ENCODE data around the gene ARHGAP30.
"Not testable (repeated sequence)": the region's sequence is repeated elsewhere in the genome, so short reads cannot be mapped to it uniquely, and the experiment has no call there.

Gene ARHGAP30

DNA sequence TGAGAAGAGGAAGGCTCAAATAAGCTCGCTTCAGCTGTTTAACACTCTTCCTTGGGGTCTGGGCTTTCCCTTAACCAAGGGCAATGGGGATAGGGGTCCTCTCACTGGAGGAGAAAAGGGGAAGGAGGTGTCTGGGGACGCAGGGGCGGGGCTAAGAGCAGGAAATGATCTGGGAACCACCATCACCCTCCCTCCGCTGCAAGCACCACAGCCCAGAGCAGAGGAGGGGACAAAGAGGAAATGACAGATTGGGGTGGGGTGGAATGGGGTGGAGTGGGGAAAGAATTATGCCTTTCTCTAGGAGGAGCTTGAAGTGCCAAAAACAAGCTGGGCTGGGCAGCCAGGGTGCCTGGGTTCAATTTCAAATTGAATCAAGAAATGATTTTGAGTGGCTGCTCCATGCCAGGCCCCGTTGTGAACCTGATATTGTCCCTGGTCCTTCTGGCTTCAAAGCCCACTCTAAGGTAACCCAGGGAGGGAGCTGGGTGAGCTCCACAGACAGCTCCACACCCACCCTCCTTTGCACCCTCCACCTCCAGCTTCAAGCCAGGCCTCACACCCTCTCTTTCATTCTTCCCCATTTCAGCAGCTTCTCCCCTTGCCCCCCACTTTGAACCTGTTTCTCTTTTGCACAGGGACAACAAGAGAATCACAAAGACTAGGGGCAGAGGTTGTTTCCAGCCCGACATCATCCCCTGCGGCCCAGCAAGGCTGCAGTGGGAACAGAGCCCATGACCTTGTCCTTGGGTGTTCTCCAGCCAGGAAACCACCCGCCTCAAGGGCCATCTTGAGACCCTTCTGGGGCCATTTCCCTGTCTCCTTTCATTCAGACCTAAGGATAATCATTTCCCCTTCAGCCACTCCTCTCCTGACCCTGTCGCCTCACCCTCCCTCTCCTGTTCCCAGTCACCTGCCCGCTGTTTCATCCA is 1.1 kb downstream of the ARHGAP30 start:
- DNase-seq (ENCODE audit: low spot score): no peak

DNA sequence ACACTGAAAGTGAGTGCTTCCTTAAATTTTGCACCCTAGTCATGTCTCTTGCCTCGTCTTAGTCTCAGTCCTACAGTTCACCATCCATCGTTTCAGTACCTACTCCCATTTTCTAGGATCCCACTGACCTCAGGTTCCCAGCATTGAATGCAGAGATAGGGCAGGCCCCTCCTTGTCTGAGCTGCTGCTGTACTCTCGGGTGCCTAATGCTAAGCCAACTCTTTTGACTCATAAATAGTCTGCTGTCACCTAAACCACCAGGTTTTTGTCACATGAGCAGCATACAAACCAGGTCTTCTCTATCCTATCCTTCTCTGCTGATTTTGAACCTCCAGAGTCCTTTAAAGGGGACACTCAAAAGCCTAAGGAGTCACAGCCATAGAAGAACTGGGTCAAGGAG is 3.0 kb downstream of the ARHGAP30 start:
- DNase-seq (ENCODE audit: low spot score): no peak

DNA sequence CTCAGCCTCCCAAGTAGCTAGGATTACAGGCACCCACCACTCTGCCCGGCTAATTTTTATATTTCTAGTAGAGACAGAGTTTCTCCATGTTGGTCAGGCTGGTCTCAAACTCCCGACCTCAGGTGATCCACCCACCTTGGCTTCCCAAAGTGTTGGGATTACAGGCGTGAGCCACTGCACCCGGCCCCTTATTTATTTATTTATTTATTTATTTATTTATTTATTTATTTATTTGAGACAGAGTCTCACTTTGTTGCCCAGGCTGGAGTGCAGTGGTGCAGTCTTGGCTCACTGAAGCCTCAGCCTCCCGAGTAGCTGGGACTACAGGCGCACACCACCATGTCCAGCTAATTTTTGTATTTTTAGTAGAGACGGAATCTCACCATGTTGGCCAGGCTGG is 4.0 kb downstream of the ARHGAP30 start:
- DNase-seq (ENCODE audit: low spot score): not testable (repeated sequence)

DNA sequence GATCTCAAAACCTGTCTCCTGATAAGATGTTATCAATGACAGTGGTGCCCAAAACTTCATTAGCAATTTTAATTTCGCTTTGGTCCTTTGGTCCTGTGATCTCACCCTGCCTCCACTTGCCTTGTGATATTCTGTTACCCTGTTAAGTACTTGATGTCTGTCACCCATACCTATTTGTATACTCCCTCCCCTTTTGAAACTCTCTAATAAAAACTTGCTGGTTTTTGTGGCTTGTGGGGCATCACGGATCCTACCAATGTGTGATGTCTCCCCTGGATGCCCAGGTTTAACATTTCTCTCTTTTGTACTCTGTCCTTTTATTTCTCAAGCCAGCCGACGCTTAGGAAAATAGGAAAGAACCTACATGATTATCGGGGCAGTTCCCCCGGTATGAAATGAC is 5.8 kb downstream of the ARHGAP30 start:
- not testable (repeated sequence) for DNase-seq (ENCODE audit: low spot score)

DNA sequence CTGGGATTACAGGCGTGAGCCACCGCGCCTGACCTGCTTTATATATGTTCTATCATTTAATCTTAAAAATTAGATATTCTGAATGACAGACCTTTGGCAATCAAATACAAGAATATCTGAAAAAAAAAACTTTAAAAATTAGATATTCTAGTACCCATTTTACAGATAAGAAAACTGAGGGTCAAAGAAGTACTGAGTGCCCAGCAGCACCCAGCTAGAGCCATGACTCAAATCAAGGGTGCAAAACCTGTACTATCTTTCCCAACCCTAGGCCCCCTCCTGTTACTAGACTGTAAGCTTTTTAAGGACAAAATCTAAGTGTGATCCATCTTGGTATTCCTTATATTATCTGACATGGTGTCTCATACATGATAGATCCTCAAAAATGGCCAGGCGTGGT is 8.3 kb downstream of the ARHGAP30 start:
- no peak for DNase-seq (ENCODE audit: low spot score)

DNA sequence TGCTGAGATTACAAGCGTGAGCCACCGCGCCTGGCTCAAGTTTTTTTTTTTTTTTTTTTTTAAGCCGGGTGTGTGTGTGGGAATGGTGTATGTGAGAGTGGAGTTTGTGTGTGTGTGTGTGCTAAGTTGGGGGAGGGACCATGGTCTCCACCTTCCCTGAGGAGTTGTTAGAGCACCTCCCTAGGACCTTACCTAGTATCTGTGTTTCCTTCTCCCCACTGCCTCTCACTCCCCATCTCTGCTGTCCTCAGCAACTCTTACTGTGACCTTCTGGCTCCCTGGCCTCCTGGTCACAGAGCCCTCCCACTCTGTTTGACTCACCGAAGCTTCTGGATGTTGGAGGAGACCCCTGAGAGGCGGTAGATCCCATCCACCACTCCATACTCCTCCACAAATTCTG is 10.4 kb downstream of the ARHGAP30 start:
- DNase-seq (ENCODE audit: low spot score): no peak

DNA sequence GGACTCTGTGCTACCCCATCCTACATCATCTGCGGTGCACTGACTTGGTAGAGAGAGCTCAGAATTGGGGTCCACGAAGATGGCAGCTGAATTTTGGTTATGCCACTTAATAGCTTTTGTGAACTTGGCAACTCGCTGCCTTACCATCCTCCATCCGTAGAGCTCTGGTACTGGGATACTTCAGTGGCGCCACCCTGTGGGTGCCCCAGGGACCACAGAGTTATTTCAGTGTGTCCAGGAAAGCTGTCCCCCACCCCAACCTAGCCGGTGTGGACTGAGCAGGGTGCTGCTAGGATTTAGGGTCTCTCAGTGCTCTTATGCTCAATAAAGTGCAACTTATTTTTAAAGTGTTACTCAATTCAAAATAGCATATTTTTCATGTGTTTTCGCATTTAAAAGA is 14.9 kb downstream of the ARHGAP30 start:
- DNase-seq (ENCODE audit: low spot score): no peak

DNA sequence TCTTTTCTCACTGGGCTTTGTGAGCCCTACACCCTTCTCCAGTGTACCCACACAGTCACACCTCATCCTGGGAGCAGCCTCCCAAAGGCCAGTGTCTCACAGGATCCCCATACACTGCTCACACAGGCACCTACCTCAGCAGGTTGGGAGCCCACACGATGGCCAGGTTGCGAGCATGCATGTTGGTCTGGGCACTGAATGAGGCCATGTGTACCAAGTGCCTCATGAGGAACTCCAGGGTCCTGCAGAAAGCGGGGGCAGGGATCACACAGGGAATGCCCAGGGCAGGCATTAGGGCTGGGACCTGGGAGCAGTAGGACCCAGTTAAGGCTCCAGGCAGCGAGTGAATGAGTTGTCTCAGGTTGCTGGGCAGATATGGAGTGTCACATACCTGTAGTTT is 15.5 kb downstream of the ARHGAP30 start:
- no peak for DNase-seq (ENCODE audit: low spot score)

DNA sequence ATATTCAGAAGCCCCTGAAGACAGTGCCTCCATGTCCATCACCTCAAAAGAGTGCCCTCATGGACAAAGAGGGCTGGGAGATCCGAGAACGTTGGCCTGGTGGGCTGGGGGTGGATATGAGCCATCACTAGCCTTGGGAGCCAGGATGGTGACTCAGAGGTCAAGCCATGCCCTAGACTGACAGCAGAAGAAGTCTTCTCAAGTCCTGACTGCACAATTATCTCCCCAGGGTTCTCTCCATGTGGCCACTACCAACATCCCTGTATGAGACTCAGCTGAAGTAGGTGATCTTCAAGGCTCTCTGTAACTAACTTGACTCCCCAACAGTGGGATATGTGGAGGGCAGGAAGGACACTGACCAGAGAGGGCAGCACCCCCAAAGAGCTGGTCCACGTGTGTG is 16.8 kb downstream of the ARHGAP30 start:
- DNase-seq (ENCODE audit: low spot score): no peak

DNA sequence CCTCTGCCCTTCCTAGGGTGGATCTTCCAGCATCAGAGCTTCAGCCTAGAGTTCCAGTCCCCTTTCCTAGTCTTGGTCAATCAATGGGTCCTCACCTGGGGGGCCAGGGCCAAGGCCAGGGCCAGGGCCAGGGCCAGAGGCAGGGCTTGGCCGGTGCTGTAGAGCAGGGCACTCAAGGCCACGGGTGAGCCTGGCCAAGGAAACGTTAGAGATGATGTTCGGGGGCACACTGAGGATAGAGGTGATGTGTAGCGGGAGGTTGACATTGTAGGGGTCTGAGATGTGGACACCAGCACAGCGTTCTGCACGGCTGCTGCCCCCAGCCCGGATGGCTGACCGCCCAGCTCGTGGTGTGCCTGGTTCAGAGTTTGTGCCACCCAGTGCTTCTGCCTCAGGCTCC is 18.5 kb downstream of the ARHGAP30 start:
- DNase-seq (ENCODE audit: low spot score): no peak

DNA sequence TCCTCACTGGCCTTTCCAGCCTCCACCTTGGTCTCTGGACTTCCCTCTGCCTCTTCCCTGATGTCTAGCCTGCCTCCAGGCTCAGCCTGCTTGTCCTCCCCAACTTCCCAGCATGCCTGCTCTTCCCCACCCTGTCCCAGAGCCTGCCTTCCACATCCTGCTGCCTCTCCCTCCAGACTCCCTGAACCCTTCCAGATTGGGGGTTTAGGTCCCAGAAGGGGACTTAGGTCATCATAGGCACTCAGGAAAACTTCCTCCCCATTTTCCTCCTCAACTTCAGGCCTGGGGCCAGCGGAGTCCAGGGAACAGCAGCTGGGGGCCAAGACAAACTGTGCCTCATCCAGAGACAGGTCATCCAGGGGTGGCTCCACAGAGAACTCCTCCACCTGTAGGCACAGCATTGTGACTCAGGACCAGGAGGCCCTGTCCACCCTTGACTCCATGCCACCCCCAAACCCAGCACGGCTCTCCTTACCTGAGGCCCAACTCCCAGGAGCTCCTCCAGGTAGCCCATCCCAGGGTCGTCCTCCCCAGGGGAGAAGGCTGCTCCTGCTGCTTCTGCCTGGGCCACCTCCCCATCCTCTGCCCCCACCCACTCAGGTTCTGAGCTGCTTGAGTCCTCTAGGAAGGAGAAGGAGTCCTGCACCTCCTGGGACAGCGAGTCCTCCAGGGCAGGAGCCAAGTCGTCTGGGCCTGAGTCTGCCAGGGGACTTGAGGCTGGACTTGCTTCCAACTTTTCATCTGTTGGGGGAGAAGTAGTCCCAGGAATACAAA is 20.6 kb downstream of the ARHGAP30 start:
- no peak for DNase-seq (ENCODE audit: low spot score)

DNA sequence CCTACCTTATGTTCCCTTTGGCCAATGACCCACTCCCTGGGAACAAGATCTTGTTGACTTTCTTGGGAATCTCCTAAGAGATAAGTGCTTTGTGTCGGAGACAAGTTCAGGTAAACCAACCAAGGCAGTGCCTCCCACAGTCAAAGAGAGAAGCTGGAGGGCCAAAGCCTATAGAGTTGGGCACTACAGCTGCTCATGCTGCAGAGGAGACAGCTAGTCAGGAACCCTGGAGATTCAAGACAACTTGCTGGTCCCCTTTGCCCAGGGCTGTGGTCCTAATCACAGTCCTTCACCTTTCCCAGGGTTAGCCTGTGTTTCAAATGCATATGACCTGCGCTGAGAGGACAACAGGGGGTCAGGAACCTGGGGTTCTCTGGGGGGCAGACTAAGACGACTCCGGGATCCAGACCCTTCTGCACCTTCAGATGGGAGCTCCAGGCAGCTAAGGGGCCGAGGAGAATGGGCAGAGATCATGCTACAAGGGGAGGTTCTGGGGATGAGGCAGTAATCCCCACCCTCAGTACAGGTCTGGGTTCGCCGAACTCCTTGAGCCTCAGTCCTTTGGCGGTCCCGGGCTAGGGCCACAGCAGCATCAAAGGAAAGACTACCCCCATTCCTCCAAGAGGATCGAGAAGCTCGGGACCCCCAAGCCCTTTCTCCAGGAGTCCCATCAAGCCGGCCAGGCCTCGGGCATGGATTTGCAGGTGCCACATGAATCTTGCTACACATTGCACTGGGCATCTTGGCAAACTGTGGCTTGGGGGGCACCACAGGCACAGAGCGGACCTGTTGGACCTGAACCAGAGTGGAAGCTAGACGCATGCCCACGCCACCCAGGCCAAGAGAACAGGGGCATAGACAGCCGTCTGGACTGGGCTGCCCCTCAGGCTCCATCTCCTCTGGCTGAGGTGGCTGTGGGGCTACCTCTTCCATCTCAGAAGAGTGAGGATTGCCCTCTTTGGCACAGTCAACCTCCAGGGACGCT is 22.0 kb downstream of the ARHGAP30 start:
- DNase-seq (ENCODE audit: low spot score): no peak

DNA sequence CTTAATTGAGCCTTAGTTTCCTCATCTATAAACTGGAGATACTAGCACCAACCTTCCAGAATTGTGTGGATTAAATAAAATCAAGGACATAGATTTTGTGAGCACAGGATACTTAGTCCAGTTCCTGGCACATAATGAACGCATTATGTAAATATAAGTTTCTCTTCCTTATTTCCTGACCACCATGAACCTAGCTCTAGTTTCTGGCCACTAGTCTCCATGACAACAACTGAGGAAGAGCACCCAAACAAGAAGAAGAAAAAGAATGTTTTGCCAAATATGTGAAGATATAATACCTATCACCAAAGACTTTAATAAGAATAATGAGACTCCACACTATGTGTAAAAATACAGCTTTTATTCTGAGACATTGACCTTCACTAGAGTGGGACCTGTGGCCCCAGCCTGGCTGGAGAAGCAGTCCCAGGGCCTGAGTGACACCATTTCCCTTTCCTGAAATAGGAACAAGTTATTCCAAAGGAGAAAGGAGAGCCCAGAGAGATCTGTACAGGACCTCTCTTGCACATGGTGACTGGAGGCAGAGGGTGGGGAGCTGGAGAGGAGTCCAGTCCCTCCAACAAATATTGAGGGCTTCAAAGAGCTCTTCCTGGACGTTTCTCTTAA is 23.0 kb downstream of the ARHGAP30 start:
- DNase-seq (ENCODE audit: low spot score): no peak

DNA sequence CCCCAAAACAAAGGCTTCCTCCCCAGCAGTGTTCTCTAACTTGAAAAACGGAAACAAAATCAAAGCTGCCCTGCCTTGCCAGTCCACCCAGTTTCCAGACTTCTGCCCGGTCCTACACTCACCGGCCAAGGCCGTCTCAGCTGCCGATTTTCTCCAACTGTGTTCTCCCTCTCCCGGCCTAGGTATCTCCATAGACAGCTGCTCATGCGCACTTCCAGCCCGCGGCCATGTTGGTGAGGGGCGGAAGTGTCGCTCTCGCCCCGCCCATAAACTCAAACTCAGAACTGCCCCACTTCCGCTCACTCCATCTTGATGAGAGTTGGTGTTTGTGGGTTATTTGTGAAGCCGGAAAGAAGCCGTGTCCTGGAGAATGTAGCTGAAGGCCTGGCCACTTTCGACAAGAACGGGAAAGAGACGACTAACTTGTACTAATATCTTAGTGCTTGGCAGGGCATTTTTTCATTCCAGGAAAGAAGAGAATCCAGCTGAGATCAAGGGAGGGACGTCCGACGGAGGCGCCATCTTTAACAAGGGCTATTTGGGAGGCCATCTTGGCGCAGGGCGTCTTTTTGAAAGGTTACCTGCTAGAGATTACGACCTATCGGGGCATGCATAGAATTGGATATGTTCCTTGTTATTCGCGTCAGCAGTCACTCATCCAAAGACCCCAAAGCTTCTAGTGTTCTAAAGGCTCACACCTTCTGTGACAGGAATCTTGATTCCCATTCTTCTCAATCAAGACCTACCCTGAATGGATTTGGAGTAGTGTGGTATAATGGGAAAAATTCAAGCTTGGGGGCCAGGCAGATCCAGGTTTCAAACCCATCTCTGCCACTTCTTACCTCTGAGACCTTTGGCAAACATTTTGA is 23.7 kb downstream of the ARHGAP30 start, which contains the start of gene USF1:
USF1 (minus strand) TSS at position 242 of the 869 bp plus-strand sequence. CDS start 2,702 bp downstream, outside the sequence.
- peak; percentile 97 for DNase-seq (ENCODE audit: low spot score)

DNA sequence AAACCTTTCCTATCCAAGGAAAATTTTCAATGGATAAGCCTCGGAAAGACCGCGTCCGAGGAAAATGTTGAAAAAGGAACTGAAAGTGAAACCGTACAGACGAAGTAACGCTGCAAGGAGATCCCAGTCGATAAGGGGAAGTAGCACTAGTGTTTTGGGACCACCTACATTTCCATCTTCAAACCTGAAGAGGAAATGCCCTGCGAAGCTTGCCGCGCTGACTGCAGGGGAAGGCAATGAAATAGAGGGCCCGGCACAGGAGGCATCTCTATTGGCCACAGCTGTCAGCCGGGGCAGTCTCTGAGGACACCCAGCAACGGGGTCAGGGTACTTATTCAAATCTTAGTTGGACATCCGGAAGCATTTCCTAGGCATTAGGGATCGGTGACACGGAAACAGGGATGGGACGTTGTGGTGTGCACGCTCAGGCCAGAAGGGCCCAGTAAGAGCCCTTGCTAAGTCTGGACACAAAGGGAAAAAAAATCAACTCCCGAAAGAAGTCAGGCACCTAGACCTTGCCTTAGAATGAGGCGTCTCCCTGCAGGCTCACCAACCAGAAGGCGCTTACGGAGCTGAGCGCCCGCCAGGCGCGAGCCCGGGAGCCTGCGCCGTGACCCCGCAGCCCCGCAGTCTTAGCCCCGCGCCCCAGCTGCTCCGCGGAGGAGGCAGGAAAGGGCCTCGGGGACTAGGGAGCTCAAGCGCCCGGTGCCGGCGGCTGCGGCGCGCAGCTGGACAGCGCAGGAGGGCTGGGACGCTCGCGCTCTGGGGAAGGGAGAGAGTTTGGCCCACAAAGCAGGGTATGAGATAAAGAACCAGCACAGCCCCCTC is 24.6 kb downstream of the ARHGAP30 start:
- peak; percentile 74 for DNase-seq (ENCODE audit: low spot score)

DNA sequence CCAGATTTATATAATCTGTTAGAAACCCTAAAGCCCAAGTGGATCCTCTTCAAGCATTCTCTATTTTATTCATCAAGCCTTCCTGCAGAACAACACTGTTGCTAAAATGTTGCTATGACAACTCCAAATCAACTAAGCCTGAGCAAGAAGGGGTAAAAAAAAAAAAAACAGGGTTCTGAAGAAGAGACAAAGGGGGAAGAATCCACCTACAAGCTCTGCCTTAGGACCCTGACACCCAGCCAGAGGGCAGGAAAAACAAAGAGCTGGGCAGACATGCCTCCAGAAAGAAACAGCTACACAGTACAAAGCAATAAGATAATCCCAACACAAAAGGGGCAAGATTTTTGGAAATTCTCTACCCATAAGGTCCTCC is 25.2 kb downstream of the ARHGAP30 start:
- no peak for DNase-seq (ENCODE audit: low spot score)

DNA sequence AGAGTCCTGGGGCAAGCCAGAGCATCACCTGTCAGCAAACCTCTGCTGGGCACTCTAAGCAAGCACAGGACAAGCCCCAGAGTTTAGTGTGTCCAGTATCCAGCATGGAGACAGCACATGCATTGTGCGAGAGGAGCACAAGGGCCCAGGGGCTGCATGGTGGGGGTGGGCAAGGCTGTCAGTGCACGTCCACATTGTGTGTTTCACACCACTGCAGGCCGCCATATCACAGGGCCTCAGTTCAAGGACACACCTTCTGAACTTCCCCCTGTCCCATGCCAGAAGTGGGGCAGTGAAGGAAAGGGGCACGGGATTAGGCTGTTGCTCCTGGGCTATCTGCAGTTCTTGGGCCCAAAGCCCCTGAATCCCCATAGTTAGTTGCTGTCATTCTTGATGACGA is 30.1 kb downstream of the ARHGAP30 start:
- DNase-seq (ENCODE audit: low spot score): no peak

DNA sequence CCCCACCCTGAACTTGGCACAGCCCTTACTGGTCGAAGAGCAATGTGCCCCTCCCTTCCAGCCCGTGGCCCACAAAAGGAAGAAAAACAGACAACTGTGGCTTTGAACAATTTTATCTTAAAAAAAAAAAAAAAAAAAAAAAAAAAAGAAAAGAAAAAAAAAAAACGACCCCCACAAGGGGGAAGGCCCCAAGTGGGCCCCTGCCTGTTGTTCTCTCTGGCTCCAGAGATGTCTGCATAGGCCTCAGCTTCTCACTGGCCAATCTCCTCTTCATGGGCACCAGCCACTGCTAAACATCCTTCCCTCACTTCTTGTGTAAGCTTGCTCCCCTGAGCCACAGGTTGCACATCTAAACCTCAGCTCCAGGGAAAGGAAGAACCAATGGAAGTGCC is 30.5 kb downstream of the ARHGAP30 start:
- DNase-seq (ENCODE audit: low spot score): no peak

DNA sequence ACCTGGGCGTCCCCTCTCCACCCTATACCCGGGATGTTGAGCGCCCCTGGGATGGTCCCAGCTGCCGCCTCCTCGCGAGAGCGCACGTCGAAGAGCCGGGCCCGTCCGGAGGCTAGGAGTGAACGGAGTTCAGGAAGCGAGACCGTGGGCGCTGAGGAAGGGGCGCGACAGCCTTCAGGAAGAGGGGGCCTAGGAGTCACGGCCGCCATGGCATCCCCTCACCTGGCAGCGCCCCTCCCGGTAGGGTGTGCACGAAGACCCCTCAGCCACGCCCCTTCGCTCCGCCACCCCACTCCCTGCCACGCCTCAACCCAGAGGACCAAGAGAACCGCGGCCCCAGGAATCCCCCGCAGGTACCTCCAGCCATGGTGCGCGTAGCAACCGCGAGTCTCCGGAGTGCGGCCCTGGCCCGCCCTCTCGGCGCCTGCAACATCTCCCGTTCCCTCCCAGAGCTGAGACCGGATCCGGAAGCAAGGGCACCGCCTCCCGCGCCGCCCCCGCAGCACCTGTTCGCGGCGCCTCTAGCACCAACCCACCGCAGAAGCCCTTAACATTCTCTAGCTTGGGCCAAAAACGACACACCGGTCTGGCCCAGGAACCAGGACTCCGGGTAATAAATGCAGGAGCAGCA is 31.1 kb downstream of the ARHGAP30 start, which contains the start of gene TSTD1:
TSTD1 (minus strand) TSS at position 442 of the 631 bp plus-strand sequence; CDS start at position 367, 75 bp downstream.
- no peak for DNase-seq (ENCODE audit: low spot score)
